GM21390 (cell line): Measurements from ENCODE around the gene RUBCN.

Source experiments
- ATAC-seq: cut with Tn5 transposase; IDR thresholded peaks from one replicate; pipeline ENCODE4 v1.9.1; 2021; ENCODE audit not compliant: unreplicated experiment

The RUBCN gene

DNA sequence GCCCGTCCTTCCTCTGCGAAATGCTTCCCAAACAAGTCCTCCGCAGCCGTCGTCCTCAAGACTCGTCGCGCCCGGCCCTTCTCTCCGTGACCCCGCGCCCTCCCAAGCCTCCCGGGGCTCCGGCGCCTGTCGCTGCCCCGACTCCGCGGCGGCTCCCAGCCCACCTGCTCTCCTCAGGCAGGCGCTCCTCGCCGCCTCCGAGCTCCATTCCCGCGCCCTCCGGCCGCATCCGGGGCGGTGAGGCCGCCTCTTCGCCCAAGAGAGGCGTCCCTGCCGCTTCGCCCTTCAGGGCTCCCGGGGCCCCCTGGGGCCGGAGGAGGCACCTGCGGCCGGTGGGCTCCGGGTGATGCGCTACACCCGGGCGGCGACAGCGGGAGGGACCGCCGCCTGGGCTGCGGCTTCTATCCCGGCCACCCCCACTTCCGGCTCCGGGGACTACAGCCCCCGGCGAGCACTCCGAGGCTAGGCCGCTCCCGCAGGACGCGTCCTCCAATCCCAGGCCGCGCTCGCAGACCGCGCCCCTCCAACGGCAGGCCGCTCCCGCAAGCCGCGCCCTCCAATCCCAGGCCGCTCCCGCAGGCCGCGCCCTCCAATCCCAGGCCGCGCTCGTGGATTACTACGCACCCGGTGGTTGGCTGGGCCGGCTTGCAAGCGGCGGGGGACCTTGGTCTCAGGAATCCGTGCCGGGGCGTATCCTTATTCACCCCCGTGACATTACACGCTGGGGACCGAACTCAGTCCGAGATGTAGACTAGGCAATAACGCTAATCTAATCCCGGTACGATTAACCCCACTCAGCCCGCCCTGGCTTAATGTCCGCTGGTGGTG lies at the start of gene RUBCN:
RUBCN (minus strand) TSS at position 414 of the 828 bp plus-strand sequence; CDS start at position 229, 185 bp downstream.
- peak; percentile 70 for ATAC-seq

DNA sequence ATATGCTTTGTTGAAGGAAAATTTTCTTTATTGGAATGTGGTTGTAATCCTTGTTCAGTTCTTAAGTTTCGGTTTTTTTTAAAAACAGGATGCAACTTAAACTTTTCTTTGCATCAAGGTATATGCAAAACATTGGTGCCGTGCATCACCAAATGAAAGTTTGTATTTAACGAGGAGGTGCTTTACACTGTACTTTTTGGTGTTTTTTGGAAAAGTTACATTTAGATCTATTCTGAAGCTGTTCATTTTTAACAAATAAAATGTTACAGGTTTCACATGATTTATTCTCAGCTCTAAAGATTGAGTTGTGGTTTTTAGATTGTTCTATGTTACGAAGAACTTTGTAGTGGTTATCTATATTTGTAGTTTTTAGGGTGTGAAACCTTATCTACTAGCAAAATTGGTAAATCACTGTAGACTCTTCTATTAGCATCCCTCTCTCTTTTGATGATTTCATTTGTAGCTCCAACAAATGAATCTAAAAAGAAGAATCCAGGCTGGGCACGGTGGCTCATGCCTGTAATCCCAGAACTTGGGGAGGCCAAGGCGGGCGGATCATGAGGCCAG lies 47.4 kb upstream of the RUBCN start:
- ATAC-seq = no peak

DNA sequence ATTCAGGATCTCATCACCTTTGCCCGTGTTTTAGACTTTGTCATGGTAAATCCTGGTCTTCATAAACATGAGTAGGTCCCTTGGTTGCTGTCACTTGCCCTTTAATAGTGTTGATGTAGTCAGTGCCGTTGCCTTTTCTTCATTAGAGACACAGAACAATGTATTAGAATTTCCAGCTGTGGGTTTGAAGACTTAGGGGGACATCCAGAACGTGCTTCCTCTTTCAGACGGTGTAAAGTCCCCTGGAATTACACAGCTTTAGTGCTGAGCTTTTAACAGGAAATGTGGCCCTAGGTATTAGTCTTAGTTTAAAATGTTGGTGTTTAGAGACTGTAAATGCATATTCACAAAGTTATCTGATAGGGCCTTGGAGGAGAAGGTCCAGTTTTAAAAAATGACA lies 45.5 kb upstream of the RUBCN start:
- ATAC-seq = no peak

DNA sequence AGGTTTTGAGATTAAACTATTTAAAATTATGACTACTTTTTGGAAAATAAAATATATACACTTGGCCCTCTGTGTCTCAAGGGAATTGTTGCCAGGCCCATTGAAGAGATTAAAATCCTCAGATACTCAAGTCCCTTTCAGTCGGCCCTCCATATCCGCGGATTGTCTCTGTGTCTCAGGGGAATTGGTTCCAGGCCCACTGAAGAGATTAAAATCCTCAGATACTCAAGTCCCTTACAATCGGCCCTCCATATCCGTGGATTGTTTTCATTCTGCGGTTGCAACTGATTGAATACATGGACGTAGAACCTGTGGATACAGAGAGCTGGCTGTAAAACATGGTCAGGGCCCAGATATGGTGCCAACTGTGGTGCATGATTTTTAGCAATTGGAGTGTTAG lies 38.6 kb upstream of the RUBCN start:
- ATAC-seq = no peak

DNA sequence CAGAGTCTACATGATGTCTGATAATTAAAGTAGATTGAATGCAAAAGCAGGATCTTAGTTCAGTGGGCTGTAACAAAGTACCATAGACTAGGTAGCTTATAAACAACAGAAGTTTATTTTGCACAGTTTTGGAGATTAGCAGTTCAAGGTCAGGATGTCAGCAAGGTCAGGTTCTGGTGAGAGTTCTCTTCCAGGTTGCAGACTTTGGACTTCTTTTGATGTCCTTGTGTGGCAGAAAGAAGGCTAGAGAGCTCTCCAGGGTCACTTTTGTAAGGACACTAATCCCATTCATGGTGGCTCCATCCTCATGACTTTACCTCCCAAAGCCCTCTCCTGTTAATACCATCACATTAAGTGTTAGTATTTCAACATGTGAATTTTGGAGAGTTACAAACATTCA lies 25.1 kb upstream of the RUBCN start:
- ATAC-seq = no peak

DNA sequence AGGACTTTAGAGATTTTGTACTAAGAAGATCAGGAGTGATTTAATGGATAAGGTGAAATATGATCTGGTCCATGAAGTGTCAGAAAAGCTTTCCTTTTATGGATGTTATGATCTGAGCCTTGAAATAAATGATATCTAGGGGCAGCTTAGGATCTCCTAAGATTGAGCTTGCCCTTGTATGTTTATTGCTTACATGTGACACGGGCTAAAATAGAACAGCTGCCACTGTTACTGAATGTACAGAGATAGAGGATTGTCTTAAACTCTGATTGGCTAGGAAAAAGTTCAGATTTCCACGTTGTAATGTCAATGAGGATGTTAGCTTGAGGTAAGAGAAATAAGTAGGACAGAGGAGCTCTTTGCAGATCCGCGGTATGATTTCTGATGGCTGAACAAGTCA lies 21.8 kb upstream of the RUBCN start:
- no peak for ATAC-seq

DNA sequence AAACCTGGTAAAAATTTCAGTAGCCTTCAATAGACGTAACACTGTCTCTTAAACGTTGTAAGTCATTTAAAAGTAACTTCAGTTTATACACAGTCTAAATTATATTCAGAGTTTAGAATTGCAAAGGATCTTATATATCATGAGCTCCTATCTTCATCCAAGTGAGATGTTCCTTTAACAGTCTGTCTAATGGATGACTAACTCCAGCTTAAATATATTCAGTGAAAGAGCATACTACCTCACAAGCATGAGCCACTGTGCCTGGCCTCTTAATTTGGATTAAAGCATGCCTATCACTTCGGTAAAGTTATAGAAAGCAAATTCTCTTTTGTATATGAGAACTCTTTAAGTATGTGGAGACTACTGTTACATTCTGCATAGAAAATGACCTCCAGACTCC lies 20.0 kb upstream of the RUBCN start:
- no peak for ATAC-seq

DNA sequence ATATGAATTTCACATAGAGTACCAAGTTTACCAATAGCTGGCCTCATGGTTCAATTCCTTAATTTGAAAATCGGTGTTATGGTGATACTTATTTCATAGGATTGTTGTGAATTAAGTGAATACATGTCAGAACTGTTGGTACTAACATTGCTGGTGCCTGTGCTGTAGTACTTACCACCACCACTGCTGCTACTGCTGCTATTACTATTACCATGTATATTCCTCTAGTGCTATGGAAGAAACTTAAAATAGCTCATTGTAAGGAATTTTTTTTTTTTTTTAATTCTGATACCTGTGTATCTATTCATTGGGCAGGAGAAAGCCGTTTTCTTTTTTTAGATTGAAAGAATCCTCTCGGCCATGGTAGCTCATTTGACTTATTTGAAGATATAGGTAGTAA lies 16.6 kb upstream of the RUBCN start:
- no peak for ATAC-seq

DNA sequence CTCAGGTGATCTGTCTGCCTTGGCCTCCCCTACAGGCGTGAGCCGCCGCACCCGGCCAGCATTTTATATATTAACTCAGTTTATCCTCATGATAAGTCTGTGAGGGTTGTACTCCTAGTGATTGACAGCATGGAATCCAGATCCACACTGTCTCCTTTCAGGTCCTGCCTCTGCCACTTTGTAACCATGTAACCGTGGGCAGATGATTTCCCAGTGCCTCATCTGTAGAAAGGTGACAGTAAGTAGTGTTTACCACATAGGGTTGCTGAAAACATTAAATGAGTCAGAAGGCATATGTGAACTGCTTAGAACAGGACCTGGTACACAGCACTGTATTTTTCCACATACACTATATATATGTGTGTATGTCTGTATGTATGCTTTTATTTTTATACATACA lies 15.4 kb upstream of the RUBCN start:
- no peak for ATAC-seq

DNA sequence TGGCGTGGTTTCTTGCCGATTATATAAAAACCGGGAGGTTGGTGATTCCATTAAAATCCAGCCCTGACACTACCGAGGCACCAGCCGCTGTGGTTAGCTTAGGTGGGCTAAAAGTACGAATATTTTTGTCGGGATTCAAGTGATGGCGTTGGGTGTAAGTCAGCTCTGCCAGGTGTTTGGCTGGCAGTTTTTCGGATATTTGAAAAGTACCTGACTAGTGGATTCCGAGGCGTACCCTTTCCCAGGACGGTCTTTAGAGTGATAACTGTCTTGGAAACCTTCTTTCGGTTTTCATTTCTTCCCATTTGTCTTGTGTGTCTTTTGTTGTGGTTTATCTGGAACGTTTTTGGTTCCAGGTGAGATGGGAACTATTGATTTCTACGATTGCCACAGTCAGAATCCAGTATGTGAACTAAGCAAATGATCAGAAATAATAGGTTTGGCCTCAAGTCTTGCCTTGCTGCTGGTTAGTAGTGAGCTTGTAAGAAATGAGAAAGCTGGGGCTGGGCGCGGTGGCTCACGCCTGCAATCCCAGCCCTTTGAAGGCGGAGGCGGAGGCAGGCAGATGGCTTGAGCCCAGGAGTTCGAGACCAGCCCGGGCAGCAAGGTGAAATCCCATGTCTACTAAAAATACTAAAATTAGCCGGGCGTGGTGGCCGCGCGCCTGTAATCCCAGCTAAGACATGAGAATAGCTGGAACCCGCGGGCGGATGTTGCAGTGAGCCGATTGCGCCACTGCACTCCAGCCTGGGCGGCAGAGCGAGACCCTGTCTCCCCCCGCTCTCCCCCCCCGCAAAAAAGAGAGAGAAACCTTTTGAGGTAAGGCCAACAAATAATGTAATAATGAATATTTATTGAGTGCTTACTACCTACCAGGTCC lies 14.4 kb upstream of the RUBCN start:
- no peak for ATAC-seq

DNA sequence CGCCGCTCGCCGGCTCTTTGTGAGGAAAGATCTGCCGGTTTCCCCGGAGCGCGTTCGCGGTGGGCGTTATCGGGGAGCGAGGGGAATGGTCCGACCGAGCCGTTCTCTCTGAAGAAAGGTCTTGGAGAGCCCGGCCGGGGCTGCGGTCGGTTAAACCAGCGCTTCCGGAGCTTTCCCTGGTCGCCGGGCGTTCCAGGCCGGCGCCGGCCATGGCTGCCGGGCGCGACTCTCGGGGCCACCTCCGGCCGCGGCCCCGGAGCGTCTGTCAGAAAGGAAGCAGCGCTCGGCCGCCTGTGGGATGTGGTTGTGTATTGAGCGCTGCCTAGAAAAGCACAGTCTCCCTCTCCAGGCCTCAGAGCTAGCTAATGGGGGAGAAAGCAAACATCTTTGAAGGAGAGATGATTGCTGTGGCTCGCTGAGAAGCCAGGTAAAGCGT lies 13.7 kb upstream of the RUBCN start:
- peak; percentile 42 for ATAC-seq

DNA sequence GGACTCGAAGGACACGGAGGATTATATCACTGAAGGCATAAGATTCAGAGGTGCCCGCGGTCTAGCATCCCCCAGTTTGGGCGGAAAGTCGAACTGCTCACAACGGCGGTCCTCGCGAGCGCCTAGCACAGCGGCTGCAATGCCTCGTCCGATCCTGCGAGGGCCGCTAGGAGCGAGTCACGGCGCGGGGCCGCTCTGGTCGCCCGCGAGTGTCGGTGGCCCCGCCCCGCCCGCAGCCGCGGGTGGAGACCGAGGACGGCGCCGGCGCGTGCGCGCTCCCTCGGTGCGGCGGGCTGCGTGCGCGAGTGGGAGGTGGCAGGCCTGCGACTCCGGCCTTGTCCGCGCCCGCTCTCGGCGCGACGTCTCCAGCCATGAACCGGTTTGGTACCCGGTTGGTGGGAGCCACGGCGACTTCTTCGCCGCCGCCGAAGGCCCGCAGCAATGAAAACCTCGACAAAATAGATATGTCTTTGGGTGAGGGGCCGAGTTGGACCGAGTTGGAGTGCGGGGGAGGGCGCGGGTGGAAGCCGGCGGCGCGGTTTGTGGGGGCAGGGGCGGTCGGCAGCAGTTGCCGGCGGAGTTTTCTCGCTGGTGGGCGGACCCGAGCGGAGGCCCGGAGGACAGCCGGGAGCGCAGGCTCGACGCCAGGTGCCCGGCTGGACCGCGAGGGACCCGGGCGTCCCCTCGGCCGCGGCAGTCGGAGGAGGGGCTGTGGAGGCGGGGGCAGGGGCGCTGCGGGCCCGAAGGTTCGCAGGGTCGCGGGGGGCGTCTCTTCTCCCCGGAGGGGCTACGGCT lies 13.1 kb upstream of the RUBCN start, which contains the start of gene FYTTD1:
FYTTD1 (plus strand) TSS at position 283 of the 795 bp plus-strand sequence; CDS start at position 372, 89 bp downstream.
- ATAC-seq = peak; percentile 79

DNA sequence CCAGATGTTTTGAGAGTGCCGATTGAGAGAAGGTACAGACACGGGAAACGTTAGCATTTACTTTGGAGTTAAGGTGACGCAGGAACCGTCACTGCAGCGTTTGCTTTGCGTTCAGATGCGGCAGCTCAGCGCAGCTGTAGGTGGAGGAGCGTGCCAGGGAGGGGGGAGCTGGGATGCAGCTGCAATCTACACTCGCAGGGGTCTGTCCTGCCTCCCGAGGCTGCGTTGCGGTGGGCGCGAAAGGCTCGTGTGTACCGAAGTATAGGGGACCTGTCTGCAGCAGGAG lies 12.6 kb upstream of the RUBCN start:
- peak; percentile 37 for ATAC-seq

DNA sequence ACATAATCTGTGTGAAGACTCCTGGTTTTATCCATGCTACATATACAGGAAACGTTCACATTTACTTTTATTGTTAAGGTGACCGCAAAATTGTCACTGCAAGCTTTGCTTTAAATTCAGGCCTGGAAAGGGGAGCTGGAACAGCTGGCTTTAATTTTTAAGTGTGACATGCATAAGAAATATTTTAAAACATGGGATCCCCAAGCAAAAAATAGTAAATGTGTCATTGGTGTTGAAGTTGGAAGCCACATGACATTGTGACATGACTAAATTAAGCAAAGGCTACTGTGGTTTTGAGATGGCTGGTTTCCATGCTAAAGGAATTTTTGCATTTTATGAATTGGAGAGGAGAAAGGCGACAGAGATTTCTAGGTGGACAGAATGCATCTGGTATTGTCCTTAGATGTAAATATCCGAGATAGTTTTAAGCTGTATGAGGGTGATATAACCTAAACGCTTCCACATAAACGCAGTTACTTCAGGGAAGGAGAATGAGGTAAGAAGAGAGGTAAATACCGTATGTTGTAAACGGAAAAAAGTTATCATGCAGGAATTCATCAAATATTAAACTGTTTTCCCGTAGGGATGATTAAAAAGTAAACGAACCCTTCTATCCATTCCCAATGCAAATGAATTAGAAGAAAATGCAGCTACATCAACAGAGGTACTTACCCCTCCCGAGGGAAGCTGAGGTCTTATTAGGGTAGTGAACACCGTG lies 12.1 kb upstream of the RUBCN start:
- ATAC-seq = no peak

DNA sequence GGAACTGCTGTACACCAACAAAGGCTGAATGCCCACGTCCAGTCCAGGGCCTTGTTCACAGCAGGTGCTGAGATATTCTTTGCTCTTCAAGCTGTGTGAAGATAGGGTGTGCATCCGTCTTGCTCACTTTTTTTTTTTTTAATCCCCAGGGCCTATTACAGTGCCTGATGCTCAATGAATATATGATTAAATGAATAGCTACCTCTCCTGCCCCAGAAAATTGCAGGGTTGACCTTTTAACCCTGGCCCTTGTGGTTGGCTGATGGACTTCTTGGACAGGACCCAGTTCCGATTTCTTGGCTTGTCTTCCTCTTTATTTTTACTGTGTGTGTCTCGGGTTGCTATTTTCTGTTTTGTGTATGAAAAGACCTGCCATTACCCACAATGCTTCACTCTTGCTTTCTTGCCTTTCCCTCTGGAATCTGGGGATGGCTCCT lies 10.1 kb upstream of the RUBCN start:
- no peak for ATAC-seq

DNA sequence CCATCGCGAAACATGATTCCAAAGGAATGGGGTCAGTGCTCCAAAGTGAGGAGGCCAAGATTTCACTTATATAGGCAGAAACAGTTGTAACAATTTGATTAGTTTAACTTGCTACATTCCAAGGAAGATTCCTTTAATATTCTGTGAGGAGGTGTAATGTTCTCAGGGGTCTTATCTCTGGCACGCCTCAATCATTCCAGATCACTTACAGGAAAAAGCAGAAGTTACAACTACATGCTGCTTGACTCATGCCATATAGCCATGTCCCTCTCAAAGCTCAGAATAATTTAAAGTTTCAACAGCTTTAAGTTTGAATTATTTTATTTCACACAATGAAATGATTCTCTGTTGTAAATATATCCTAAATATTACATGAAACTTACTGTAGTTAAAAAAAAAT lies 9.5 kb upstream of the RUBCN start:
- ATAC-seq = no peak

DNA sequence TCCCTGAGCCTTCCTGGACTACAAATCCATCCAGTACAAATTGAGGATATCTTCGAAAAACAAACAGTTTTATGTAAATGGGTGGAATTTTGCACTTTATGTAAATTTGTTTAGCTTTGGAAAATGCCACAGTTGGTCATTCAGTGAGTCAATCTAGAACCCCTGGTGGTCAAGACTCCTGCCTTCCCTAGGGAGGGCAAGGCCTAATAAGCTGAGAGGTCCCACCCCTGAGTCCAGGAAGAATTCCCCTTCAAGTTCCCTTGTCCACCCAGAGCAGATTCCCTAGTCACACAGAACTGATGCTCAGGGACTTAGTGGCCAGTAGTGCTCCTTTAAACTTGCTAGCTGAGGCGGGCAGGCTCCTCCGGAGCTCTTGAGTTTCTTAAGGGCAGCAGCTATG lies 6.1 kb upstream of the RUBCN start:
- ATAC-seq = no peak

DNA sequence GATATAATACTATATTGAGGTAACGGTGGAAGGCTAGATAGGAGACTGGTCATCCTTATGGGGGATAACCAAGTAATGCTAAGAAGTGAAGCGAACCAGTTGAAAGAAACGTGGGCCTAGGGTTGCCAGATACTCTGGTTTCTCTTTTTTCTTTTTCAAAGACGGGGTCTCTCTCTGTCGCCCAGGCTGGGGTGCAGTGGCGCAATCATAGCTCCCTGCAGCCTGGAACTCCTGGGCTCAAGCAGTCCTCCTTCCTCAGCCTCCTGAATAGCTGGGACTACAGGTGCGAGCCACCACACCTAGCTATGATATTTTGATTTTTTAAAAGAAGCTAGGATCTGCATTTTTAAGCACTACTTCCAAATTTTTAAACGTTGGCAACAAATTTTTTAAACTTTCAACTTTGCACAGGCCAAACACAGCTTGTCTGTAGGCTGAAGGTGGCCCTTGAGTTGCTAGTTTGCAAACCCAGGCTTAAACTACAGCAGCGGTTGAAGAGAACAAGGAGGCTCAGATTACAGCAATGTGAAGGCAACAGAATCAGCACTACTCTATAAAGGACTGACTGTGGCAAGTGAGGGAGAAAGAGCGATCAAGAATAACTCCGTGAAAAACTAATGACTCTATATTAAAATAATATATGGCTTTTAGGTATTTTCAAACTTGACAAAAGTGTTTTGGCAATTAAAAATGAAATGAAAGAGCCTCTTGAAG lies 1.2 kb upstream of the RUBCN start:
- no peak for ATAC-seq

DNA sequence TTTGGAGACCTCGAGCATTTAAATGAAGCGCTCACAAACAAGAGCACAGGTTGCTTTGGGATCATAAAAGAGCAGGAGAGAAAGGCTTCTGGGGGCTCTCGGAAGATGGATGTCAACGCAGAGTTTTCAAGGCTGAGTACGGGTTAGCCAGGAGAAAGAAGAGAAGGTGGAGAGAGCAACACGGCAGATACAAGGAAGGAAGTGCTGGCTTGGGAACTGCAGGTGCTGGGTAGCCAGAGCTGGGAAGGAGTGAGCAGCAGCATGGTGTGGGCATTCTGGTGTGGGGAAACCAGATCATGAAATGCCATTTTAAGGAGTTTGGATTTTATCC lies 580 bp upstream of the RUBCN start:
- no peak for ATAC-seq

DNA sequence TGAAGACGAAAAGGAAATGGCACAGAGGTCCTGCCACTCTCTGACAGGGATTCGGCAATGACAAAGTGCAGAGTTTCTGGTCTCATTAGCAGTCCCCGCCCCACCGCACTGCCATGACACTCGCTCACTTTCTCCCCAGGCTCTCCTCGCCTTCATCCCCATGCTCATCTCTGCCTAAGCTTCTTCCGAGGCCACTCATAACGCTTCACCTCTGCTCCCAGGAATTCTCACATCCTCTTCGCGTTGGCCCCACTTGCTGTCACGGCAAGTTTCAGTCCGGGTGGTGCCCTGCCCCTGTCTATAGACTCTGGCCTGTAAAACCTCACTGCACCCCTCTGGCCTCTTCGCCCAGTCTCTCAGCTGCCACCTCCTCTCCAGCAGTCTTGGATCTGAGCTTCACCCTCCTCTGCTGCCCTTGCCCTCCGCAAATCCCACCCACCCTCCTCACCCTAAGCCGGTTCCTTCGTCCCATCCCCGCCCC lies 654 bp downstream of the RUBCN start:
- ATAC-seq = peak; percentile 23
